Adrenal gland (tissue), 12 donors: Measurements from ENCODE around the gene ATP8B3. TPM values are rescaled to one million over a fixed set of nuclear protein-coding genes. Genes with fewer than 3 reads are reported as not detected.

Experiments
- DNase-seq, 7 donors: peaks; one replicate each; pipeline ENCODE4 v3.0.0-alpha.2; 2019 to 2020
- H3K27ac ChIP-seq, 5 donors: fragments of 200-600 bp; sonication (generic) in 4 of 5; 1 replicate in 3 of 5; 2 replicates in 2 of 5; pipeline versions ENCODE4 v1.5.1 to v1.8.0; 2016 to 2020; ENCODE audit warnings: mild to moderate bottlenecking in 1 of 5
- H3K27me3 ChIP-seq: fragments of 200-600 bp; 2 replicates; pipeline ENCODE4 v1.8.0; 2021
- H3K36me3 ChIP-seq, 2 donors: fragments of 200-600 bp; replicated peaks in 1 of 2; 1 replicate in 1 of 2; 2 replicates in 1 of 2; pipeline versions ENCODE4 v1.5.1 to v1.8.0; 2018 to 2022
- H3K4me1 ChIP-seq, 2 donors: fragments of 200-600 bp; replicated peaks in 1 of 2; 1 replicate in 1 of 2; 2 replicates in 1 of 2; pipeline versions ENCODE4 v1.5.1 to v1.8.0; 2018 to 2021
- H3K4me3 ChIP-seq, 4 donors: fragments of 200-600 bp; sonication (generic) in 3 of 4; one replicate each; pipeline ENCODE4 v1.5.1; 2016 to 2018
- H3K9me3 ChIP-seq, 3 donors: fragments of 200-600 bp; sonication (generic) in 1 of 3; replicated peaks in 1 of 3; 1 replicate in 2 of 3; 2 replicates in 1 of 3; pipeline versions ENCODE4 v1.5.1 to v1.8.0; 2016 to 2021
- CTCF ChIP-seq, 6 experiments: fragments of 450-650 bp in 4 of 6; fragments of 200-600 bp in 2 of 6; sonication (generic) in 1 of 6; IDR thresholded peaks; 1 replicate in 5 of 6; 2 replicates in 1 of 6; pipeline versions ENCODE4 v1.5.1 to v1.8.0; 2016 to 2021; ENCODE audit warnings: antibody characterized with exemption in 6 of 6, mild to moderate bottlenecking in 2 of 6, moderate library complexity in 1 of 6
- POLR2A ChIP-seq, 2 donors: fragments of 450-650 bp; IDR thresholded peaks; one replicate each; pipeline ENCODE4 v1.6.1; 2017; ENCODE audit warnings: antibody characterized with exemption in 2 of 2, mild to moderate bottlenecking in 2 of 2, moderate library complexity in 1 of 2
- WGBS, 4 donors: extraction: QIAGEN DNeasy Blood & Tissue Kit in 2 of 4; methylation state at CpG; one replicate each; pipeline versions ENCODE4 v1.1.5 to v1.1.7; 2013 to 2017; 5-methylcytosine and 5-hydroxymethylcytosine counted together
- intact Hi-C, 2 donors: fragments of 100-400 bp; cut with DNase I; formaldehyde crosslinking; loops; one replicate each; pipeline versions ENCODE4 v1.14.1 to v1.15.0; 2022 to 2023
- polyA plus RNA-seq, 3 donors: library from polyadenylated mRNA; stranded (reverse); fragments of 200-250 nt in 2 of 3; fragments of 350-450 nt in 1 of 3; fragmentation: Illumina TruSeq in 1 of 3; extraction: RNeasy Lipid Tissue Mini Kit (QIAGEN cat#74804) in 1 of 3; gene quantifications; one replicate each; pipeline ENCODE4 v1.2.3, GENCODE V29; 2013 to 2014
- total RNA-seq, 9 donors: library from RNA; depleted of rRNA in 4 of 9; stranded (reverse); fragments of >200 nt in 4 of 9; fragments of 120-200 nt in 1 of 9; fragmentation: NEBNext Ultra II Directional in 1 of 9; extraction: Animal tissue kit (Norgen Biotek cat#: 25700) in 1 of 9; gene quantifications; one replicate each; pipeline versions ENCODE4 v1.1.0 to v1.2.4, GENCODE V29; 2013 to 2023
- donor health status: healthy with polysubstance abuse.
- donor health status: Bipolar disorder and iron deficiency.
- donor health status: DM: yes; HTN: yes; CAD: no.
- donor health status: DM: no; HTN: no; CAD: no.
- donor health status: DM: no; HTN: no; CAD: no.
- donor health status: DM: yes; HTN: yes; CAD: no.

ATP8B3 gene
- total and polyA plus RNA-seq, 12 donors = 0.26 to 15.1 (median 4.4) TPM

GRCh38 chr19:1856698-1857603 lies 44.9 kb upstream of the ATP8B3 start:
- peak; percentile 83 to 96 (median 90) for DNase-seq
- H3K9me3 ChIP-seq = no peaks in the 10 kb centered on the region
- peak overlapping the region; percentile 81 to 92 (median 86) for H3K27ac ChIP-seq
- peak overlapping the region in 2 of 4 donors; percentile 13 to 53 for H3K4me3 ChIP-seq
- H3K27me3 ChIP-seq = no peaks in the 10 kb centered on the region
- intact Hi-C loops = no loop called here
- 11 to 14% (median 12%) methylated on average over 13 to 70 of the region's 73 CpGs for WGBS, 4 donors
- H3K4me1 ChIP-seq = peaks cover 52 to 75% of the 10 kb centered on the region in 2 donors
- H3K36me3 ChIP-seq = no peaks in the 10 kb centered on the region
- TF ChIP-seq POLR2A (IDR thresholded peaks at IDR 0.05) (peak in 1 of 2 donors; percentile 3), CTCF (IDR thresholded peaks at IDR 0.05) (no peak)

- peak overlapping the region in 2 of 4 donors; percentile 13 to 53 for H3K4me3 ChIP-seq
These were observed 44.2 kb upstream of the ATP8B3 start for GRCh38 chr19:1856345-1856697.

GRCh38 chr19:1855828-1856255 lies 43.8 kb upstream of the ATP8B3 start:
- H3K4me3 ChIP-seq = peak overlapping the region in 1 of 4 donors; percentile 53
- 28 to 42% (median 38%) methylated on average over 2 to 13 of the region's 13 CpGs for WGBS, 4 donors
- no peaks in the 10 kb centered on the region for H3K36me3 ChIP-seq
- peak overlapping the region; percentile 62 to 92 (median 86) for H3K27ac ChIP-seq
- DNase-seq = peak in 1 of 7 donors; percentile 76
- no peak for TF ChIP-seq CTCF (IDR thresholded peaks at IDR 0.05)
- TF ChIP-seq POLR2A (IDR thresholded peaks at IDR 0.05) = no peak
- no peaks in the 10 kb centered on the region for H3K27me3 ChIP-seq
- intact Hi-C loops = no loop called here
- peaks cover 43 to 70% of the 10 kb centered on the region in 2 donors for H3K4me1 ChIP-seq
- H3K9me3 ChIP-seq = no peaks in the 10 kb centered on the region

More at GRCh38 chr19:1856345-1856697, 44.2 kb upstream of the ATP8B3 start:
- intact Hi-C loops = no loop called here
- no peaks in the 10 kb centered on the region for H3K27me3 ChIP-seq
- no peaks in the 10 kb centered on the region for H3K9me3 ChIP-seq
- no peaks in the 10 kb centered on the region for H3K36me3 ChIP-seq
- WGBS, 4 donors = 40 to 100% (median 48%) methylated on average over 1 to 6 of the region's 6 CpGs
- TF ChIP-seq POLR2A (IDR thresholded peaks at IDR 0.05) = no peak
- TF ChIP-seq CTCF (IDR thresholded peaks at IDR 0.05) = no peak
- peak overlapping the region; percentile 62 to 92 (median 86) for H3K27ac ChIP-seq
- H3K4me1 ChIP-seq = peaks cover 46 to 73% of the 10 kb centered on the region in 2 donors
- no peak for DNase-seq

- Histone ChIP-seq H3K4me3 (peak overlapping the region in 1 of 4 donors; percentile 53), H3K9me3 (no peaks in the 10 kb centered on the region), H3K27me3 (no peaks in the 10 kb centered on the region), H3K27ac (peak overlapping the region; percentile 84 to 94 (median 87)), H3K36me3 (no peaks in the 10 kb centered on the region), H3K4me1 (peaks cover 43 to 70% of the 10 kb centered on the region in 2 donors)
- peak; percentile 92 to 97 (median 95) for DNase-seq
- 8 to 30% (median 13%) methylated on average over 3 to 33 of the region's 33 CpGs for WGBS, 4 donors
- peak in 1 of 2 donors; percentile 77 for TF ChIP-seq POLR2A (IDR thresholded peaks at IDR 0.05)
- TF ChIP-seq CTCF (IDR thresholded peaks at IDR 0.05) = peak in 1 of 6 experiments; percentile 5
- intact Hi-C loops = no loop called here
These were observed 43.2 kb upstream of the ATP8B3 start for GRCh38 chr19:1855040-1855827.
